ENCODE data around the gene ADSS1.

ADSS1 gene

DNA sequence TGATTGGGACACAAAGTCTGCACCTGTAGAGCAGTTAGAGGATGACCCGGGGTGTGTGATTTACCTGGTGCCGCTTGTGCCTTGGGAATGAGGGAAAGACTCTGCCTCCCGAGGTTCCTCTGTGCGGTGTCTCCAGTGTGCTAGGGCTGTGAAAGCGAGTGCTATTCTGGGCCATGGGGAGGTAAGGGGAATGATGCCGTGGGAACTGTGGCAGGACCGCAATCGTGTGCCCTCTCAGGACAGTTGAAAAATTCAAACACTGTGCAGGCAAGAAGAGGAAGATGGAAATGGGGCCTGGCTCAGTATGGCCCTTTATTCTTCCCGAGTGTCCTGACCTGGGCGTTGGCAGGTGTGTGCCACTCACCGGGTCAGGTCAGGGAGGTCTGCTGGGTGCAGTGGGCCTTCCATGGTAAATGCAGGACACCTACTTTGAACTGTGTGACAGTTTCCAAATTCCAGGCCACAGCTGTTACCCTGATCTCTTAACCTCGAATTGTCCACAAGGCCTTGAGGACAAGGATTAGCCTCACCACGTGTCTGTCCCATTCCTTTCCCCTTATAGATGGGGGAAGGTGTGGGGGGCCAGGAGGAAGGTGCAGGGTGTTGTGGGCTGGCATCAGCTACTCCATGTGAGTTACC lies 30.3 kb downstream of the ADSS1 start:
- peak overlapping the region; percentile 94 for H3K27ac ChIP-seq
- no peak for DNase-seq (ENCODE audit: low spot score)
- CTCF ChIA-PET, result no interaction called here
- POLR2A ChIA-PET (ENCODE audit: low non-redundant PET), result interaction anchor here (1.0 kb wide), 1 partner anchor 18 kb away, joined by 3 read pairs; no protein-coding TSS in a partner anchor
- TF ChIP-seq, protein P1, sequence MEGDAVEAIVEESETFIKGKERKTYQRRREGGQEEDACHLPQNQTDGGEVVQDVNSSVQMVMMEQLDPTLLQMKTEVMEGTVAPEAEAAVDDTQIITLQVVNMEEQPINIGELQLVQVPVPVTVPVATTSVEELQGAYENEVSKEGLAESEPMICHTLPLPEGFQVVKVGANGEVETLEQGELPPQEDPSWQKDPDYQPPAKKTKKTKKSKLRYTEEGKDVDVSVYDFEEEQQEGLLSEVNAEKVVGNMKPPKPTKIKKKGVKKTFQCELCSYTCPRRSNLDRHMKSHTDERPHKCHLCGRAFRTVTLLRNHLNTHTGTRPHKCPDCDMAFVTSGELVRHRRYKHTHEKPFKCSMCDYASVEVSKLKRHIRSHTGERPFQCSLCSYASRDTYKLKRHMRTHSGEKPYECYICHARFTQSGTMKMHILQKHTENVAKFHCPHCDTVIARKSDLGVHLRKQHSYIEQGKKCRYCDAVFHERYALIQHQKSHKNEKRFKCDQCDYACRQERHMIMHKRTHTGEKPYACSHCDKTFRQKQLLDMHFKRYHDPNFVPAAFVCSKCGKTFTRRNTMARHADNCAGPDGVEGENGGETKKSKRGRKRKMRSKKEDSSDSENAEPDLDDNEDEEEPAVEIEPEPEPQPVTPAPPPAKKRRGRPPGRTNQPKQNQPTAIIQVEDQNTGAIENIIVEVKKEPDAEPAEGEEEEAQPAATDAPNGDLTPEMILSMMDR (conservative IDR thresholded peaks at IDR 0.05; ENCODE audit: low read depth), result no peak

DNA sequence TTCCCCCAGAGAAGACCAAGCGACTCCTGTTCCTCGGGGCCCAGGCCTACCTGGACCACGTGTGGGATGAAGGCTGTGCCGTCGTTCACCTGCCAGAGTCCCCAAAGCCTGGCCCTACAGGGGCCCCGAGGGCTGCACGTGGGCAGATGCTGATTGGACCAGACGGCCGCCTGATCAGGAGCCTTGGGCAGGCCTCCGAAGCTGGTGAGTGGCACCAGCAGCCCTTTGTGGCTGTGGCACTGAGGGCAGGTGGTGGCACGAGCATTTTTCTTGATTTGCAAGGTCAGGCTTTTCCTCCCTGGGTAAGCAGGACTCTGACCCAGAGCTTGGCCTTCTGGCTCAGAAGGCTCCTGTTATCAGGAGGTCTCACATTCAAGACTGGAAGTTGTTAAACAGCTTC lies 31.6 kb downstream of the ADSS1 start:
- H3K27ac ChIP-seq, result peak overlapping the region; percentile 94
- TF ChIP-seq, protein P1 (conservative IDR thresholded peaks at IDR 0.05; ENCODE audit: low read depth), result no peak
- ChIA-PET POLR2A (ENCODE audit: low non-redundant PET) (no interaction called here), CTCF (no interaction called here)
- no peak for DNase-seq (ENCODE audit: low spot score)

DNA sequence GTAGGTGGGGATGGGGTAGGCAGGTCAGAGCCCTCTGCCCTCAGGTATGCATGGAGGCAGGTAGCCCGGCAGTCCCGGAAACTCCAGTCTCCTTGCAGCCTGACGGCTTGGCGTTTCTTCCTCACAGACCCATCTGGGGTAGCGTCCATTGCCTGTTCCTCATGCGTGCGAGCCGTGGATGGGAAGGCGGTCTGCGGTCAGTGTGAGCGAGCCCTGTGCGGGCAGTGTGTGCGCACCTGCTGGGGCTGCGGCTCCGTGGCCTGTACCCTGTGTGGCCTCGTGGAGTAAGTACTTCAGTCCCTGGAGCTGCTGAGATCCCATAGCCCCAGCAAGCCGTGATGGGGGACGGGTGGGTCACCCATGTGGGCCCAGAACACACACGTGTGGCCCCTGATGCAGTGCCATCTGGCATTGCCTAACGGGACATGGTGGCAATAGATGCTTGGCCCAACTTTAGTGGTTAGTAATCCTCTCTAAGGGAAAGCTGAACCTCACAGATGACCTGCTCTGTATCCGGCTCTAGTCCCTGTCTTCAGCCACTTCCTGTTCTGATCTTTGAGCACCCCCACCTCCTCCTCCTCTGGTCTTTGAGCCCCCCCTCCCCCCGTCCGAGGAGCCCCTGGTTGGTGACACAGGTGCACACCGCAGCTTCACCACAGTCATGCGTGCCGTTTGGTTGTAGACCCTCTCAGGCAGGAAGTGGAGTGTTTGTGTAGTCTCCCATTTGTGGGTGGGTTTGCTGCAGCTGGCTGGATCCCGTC lies 32.6 kb downstream of the ADSS1 start:
- POLR2A ChIA-PET (ENCODE audit: low non-redundant PET), result no interaction called here
- peak overlapping the region; percentile 94 for H3K27ac ChIP-seq
- CTCF ChIA-PET, result interaction anchor here (0.6 kb wide), 1 partner anchor 11 kb away, joined by 3 read pairs; no protein-coding TSS in a partner anchor
- no peak for DNase-seq (ENCODE audit: low spot score)
- TF ChIP-seq, protein P1 (conservative IDR thresholded peaks at IDR 0.05; ENCODE audit: low read depth), result no peak

DNA sequence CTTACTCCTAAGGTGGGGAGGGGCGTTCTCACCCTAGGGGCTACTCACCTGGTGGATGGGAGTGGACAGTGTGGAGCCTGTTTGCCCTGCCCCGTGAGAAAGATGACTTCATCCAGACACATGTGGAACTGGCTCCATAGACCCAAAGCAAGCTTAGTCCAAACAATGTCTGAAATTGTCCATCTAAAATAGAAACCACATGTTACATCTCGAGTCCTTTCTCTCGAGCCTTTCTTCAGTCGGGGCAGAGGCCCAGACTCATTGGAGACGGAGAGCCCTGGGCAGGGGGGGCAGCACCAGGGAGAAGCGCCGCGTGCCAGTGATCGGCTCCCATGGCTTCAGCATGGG lies 33.2 kb downstream of the ADSS1 start:
- ChIA-PET CTCF (interaction anchor here (0.6 kb wide), 1 partner anchor 11 kb away, joined by 3 read pairs; no protein-coding TSS in a partner anchor), POLR2A (ENCODE audit: low non-redundant PET) (no interaction called here)
- DNase-seq (ENCODE audit: low spot score), result no peak
- H3K27ac ChIP-seq, result peak overlapping the region; percentile 31
- TF ChIP-seq, protein P1 (conservative IDR thresholded peaks at IDR 0.05; ENCODE audit: low read depth), result no peak

DNA sequence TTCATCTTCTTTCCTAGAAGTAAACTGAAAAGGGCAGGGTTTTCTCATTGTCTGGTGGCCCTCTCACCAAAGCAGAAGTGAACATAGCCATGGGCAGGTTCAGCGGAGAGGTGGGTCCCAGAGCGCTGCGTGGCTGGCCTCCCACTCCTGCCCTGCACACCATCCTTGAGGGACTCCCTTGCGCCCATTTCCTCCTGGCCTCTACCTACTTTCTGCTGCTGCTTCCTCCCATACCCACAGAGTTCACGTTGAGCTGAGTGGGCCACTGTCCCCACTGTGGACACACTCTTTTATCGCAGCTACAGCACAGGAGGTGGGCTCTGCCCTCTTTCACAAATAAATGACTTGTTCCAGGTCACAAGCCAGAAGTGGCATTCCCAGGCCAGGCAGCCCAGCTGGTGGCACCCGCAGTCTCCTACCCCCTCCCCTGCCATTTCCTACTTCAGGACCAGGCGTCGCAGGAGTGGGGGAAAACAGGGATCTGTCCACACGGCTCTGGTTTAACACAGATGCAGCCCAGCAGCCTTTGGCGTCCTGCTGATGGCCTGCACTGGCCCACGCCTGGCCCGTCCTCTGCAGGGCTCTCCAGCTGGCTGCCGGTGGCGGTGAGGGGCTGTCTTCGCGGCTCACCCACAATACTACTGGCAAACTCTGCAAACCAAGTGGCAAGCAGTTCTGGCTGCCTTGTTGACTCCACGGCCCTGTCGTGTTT lies 33.8 kb downstream of the ADSS1 start:
- no peak for DNase-seq (ENCODE audit: low spot score)
- POLR2A ChIA-PET (ENCODE audit: low non-redundant PET), result no interaction called here
- TF ChIP-seq, protein P1 (conservative IDR thresholded peaks at IDR 0.05; ENCODE audit: low read depth), result no peak
- CTCF ChIA-PET, result no interaction called here
- peak overlapping the region; percentile 31 for H3K27ac ChIP-seq

Measured in RWPE1 (cell line).